Stimulated activated CD8-positive, alpha-beta memory T cell treated with anti-CD3 and anti-CD28 coated beads, Interleukin-15, amount 100 ng/mL, for 48 hours (primary cell): ENCODE measurements around the gene B3GNT7.
"Not testable (repeated sequence)": the region's sequence is repeated elsewhere in the genome, so short reads cannot be mapped to it uniquely, and the experiment has no call there.

ENCODE experiments used
- DNase-seq, 2 donors: peaks; one replicate each; pipeline ENCODE4 v3.0.0-alpha.2; 2020; ENCODE audit warnings: low read depth in 2 of 2

The B3GNT7 gene

DNA sequence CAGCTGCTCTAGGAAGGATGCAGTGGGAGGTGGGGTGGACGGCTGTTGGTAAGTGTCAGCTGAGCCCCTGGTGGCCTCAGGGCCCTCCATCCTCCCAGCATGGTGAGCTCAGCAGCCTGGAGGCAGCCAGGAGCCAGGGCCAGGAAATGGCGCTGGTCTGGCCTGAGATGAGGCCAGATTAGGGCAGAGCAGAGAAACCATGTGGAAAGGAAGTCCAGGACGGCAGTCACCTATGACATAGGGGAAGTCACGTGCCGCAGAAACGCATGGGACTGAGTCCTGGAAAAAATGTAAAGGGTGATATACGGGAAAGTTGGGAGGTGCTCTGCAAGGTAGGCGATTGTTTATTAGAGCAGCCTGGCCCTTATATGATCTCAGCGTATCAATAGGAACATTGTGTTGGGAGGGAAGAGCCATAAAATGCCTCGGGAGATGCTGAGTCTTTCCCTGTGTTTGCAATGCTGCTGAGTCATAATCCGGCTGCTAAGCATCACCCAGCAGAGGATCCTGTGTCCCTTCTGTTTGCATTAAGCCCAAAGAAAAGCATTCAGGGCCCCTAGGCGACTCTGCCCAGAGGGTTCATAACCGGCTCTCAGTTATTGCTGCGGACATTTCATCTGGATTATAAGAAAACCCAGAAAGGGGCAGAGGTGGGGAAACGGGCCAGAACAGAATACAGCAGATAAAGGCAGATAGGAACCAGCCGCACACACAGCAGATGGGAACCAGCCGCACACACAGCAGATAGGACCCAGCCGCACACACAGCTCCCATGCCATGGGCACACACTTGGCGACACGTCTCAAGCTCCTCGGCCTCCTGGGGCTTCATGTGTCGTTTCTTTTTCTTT lies 30.3 kb upstream of the B3GNT7 start:
- DNase-seq: no peak

DNA sequence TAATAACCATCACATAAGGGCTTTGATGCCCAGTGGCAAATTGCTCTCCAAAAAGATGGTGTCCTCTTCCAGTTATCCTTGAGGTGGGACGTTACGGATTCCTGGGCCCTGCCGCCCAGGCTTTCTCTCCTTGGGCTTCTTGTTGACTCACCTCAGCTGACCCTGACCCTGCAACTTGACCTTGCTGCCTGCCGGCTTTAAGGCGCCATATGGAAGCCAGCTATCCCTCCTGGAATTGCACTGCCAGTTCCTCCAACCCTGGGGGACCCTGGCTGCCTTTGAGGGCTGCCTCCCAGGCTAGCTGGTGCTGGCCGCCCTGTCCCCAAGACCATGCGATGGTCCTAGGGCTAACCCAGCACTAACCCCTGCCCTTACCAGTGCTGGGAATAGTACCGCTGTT lies 28.3 kb upstream of the B3GNT7 start:
- no peak for DNase-seq

DNA sequence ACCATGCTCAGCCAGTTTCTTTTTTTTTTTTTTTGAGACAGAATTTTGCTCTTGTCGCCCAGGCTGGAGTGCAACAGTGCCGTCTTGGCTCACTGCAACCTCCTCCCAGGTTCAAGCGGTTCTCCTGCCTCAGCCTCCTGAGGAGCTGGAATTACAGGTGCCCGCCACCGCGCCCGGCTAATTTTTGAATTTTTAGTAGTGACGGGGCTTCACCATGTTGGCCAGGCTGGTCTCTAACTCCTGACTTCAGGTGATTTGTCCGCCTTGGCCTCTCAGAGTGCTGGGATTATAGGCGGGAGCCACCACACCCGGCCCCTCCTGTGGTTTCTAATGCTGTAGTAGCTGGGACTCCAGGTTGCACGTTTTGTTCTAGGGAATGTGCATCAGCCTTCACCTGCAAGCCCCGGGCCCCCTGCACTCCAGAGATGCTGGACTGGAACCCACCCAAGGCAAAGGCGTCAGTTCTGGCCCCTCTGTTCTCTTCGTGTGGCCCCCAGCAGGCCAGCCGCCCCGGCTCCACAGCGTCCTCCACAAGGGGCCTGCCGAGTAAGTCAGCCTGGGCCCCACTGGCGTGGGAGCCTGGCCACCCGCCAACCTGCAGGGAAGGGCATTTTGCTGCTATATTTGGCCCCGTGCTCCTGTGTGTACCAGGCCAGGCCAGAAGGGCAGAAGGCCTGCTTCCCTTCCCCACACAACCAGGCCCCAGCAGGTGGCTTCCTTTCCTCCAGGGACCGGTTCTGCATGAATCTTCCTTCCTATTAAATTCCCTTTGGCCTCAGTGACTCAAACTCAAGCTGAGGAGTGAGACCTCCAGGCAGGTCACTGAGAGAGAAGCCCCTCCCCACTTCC lies 25.7 kb upstream of the B3GNT7 start:
- no peak for DNase-seq

DNA sequence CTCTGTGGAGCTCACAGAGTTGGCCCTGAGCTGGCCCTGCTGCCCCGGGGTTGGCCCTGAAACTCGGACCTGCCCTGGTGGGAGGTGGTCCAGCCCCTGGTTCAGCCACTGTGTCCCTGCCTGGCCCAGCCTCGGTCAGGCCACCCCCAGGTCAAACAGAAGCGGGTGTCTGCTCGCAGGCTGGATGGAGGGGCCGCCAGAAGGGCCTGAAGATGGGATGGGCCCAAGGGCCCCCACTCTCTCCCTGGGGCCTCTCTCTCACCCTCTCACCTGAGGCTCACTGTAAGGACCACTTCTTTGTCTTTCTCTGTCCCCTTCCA lies 25.1 kb upstream of the B3GNT7 start:
- no peak for DNase-seq

DNA sequence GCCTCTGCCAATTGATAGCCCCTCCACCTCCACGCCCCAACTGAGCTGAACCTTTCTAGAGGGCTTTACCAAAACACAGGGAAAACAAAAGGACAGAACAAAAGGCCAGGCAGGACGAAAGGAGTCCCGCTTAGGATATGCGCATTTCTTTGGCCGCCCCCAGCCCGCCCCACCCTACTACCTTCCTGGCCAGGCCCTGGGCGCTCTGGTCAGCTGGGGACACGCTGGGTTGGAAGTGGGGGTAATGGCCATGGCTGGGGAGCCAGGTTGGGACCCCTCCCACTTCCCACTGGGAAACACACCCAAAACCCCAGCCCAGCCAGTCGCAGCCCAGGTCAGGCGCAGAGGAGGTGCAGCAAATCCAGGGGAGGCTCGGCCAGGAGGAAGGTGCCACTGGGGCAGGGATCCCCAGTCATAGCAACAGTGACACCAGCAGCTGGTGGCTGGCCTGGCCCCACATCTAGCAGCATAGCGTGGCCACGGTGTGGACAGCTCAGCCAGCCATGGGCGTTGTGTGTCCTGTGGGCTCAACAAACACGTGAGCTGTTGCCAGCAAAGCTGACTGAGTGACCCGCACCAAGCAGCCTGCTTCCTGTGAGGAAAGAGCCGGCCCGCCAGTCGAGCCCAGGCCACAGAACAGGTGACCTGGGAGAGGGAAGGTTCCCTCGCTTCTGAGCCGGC lies 24.6 kb upstream of the B3GNT7 start:
- no peak for DNase-seq

DNA sequence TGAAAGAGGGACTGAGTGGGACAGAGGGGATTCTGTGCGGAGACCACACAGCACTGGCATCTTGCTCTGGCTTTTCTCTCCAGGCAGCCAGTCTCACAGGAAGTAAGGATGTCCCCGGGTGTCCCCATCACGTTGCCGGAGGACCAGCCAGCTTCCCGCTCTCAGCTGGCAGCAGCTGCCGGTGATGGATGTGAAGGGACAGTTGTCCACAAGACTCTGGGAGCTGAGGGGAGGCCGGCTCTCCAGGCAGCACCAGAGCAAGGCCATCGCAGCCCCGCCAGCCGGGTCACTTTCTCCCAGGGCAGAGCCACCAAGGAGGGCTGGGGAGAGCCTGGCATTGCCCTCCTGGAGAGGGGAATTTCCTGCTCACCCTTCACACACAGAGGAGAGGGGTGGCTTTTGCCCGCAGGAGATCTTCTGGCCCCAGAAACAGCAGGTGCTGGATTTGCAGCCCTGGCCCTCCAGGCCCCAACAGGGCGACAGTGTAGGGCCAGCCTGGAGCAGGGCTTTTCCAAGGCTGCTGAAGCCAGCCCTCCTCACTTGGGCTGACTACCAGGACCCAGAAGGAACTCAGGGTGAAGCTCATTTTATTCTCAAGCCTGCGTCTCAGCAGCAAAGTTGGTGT lies 24.0 kb upstream of the B3GNT7 start:
- no peak for DNase-seq

DNA sequence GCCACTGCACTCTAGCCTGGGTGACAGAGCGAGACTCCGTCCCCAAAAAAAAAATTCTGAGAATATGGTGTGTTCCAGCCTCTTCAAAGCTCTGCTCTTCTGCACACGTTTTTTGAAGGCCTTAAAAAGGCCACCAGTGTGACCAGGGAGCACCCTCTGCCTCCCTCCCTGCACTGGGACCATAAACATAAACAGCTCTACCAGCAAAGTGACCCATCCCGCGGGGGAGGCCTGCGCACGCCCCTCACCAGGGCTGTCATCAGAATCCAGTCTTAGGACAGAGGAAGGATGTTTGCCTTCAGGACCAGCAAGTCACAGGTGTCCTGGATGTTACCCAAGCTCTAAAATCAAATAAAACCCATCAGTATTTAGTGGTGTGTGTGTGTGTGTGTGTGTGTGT lies 23.2 kb upstream of the B3GNT7 start:
- DNase-seq: no peak

DNA sequence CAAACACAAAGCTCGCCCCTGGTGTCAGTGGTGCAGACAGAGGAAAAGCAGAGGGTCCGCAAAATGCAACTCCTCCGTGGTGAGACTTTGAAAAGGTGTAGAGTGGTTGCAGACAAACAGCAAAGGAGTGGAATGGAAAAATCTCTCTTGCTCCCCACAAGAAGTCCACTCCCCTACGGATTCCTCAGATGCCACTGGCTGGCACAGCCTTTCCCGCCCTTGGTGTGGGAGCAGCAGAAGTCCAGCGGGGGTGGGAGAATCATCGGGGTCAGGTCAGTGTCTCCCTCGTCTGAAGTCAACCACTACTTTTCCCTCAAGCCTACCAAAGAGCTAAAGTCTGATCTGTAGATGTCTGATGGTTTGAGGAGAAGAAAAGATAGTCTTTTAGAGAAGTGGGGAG lies 22.3 kb upstream of the B3GNT7 start:
- DNase-seq: no peak

DNA sequence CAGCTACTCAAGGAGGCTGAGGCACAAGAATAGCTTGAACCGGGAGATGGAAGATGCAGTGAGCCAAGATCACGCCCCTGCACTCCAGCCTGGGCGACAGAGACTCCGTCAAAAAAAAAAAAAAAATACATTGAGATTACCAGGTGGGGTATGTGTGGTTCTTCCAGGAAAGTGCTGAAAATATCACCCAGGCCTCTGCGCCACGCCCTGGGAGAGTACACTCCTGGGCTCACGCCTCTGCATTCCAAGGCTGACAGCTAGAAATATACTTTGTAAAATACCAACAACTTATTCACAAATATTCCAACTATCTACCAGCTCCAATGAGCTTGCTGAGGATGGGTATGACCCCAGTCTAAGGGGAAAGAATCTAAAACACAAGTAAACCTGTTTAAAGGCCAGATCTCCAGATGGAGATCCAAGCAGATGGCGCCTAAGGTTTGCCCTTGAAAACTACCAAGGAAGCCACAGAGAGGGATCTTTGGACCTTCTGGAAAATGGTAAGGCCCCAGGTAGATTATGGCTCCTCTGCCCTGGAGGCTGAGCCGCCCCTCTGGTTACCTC lies 21.6 kb upstream of the B3GNT7 start:
- DNase-seq: no peak

DNA sequence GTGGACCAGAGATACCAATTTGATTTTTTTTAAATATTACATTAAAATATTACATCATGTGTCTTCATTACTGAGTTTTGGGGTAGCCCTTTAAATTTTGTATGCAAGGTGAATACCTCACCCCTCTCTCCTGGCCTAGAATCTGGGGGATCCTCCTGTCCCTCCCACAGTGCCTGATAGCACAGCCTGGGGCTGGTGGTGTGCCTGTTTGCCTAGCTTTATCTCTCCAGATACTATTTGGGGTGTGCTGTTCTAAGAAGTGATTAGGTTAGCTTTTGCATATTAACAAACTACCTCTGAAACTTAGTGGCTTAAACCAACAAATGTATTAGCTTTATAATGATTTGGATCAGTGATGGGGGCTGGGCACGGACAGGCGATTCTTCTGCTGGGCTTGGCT lies 20.7 kb upstream of the B3GNT7 start:
- no peak for DNase-seq

DNA sequence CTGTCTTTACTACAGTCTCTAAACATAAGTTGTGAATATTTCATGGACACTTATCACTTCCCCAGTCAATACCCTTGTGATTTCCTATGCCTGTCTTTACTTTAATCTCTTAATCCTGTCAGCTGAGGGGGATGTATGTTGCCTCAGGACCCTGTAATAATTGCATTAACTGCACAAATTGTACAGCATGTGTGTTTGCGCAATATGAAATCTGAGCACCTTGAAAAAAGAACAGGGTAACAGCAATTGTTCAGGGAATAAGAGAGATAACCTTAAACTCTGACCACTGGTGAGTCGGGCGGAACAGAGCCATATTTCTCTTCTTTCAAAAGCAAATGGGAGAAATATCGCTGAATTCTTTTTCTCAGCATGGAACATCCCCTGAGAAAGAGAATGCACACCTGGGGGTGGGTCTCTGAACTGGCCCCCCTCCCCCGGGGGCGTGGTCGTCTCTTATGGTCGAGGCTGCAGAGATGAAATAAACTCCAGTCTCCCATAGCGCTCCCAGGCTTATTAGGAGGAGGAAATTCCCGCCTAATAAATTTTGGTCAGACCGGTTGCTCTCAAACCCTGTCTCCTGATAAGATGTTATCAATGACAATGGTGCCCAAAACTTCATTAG lies 19.4 kb upstream of the B3GNT7 start:
- DNase-seq: not testable (repeated sequence)

DNA sequence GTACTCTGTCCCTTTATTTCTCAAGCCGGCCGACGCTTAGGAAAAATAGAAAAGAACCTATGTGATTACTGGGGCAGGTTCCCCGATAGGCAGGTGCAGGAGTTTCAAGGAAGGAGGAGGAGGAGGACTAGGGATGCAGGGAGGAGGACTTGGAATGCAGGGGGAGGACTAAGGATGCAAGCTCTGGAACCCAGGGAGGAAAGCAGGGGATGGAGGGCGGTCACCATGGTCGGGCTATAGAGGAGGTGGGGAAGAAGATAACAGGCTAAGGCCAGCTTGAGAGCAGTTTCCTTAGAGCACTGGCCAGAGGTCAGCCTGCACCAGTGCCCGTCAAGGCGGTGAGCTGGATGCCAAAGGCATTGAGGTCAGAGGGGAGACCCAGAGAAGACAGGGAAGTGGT lies 18.7 kb upstream of the B3GNT7 start:
- no peak for DNase-seq

DNA sequence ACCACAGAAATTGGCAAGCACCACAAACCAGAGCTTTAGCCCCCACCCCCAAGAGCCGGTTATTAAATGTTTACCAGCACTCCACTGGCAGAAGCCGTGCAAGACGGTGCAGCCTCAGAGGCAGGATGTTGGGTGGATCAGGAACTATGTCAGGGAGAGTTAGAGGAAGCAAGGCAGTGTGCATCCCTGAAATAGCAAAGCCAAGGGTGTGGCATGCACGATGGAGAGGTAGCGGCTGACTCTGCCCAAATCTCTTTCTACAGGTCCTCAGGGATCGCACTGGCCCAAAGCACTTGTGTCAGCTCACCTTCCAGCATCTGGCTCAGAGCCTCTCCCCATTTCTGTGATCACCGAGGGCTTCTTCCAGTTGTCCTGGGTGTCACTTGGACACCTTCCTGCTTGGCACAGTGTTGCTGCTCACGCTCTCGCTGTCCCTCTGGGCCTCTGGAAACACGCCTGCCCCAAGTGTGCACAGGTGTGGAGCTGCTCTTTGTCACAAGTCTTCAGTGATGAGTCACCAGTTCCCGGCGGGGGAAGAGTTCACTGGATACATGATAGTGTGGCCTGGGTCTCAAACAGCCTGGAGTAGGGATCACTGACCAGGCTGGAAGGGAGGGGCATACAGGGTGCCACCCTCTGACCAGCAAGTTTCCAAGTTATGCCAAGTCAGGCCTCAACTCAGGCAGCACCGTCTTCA lies 17.3 kb upstream of the B3GNT7 start:
- no peak for DNase-seq

DNA sequence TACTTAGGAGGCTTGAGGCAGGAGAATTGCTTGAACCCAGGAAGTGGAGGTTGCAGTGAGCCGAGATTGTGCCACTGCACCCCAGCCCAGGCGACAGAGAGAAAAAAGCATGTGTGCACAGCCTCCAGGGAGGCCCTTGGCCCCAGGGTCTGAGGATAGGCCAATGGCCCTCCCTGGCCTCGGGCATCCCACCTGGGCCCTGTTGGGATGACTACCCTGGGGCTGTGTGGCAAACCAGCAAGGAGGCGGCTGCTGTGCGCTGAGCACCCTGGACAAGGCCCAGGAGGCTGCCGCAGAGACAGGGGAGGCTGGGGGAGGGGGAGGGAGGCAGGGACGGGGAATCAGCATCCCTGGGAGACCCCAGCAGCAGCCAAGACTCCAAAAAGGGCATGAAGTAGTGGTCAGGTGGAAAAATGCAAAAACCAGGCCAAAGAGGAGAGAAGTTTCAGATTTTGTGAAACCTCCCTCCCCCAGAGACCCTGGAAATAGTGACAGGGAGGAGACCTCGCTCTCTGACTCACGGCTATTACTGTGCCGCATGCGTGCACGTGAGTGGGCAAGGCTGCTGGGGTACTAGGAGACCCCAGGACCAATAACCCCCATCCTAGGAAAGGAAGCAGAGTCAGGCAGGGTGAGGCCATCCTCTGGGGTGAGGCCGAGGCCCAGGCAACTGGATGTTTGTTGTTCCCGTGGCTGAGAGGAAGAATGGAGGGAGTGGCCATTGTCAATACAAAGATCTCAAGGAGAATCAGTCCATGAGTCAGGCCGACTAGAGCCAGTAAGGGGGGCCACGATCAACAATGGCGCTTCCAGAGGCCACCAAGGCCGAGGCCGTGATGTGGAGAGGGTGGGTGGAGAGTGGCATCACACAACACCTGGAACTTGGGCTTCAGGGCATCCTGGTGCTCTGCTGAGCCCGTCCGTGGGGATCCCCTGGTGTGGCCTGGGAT lies 16.0 kb upstream of the B3GNT7 start:
- DNase-seq: no peak

DNA sequence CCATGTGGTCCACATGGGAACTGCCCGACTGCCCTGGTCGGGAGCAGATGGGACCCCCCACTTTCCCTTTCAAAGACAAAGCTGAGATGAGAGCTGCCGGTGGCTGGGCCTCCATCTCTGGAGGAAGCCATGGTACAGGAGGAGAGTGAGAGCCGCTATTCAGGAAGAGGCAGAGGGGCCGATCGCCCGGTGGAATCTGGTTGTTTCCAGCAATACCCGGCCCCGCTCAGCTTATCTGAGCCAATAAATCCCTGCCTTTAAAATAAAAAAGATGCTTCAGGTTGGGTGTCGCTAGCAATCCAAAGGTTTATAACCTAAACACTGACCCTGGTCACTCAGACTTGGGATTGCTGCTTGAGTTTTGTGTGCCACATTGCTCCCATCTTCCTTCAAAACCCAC lies 15.2 kb upstream of the B3GNT7 start:
- DNase-seq: no peak

DNA sequence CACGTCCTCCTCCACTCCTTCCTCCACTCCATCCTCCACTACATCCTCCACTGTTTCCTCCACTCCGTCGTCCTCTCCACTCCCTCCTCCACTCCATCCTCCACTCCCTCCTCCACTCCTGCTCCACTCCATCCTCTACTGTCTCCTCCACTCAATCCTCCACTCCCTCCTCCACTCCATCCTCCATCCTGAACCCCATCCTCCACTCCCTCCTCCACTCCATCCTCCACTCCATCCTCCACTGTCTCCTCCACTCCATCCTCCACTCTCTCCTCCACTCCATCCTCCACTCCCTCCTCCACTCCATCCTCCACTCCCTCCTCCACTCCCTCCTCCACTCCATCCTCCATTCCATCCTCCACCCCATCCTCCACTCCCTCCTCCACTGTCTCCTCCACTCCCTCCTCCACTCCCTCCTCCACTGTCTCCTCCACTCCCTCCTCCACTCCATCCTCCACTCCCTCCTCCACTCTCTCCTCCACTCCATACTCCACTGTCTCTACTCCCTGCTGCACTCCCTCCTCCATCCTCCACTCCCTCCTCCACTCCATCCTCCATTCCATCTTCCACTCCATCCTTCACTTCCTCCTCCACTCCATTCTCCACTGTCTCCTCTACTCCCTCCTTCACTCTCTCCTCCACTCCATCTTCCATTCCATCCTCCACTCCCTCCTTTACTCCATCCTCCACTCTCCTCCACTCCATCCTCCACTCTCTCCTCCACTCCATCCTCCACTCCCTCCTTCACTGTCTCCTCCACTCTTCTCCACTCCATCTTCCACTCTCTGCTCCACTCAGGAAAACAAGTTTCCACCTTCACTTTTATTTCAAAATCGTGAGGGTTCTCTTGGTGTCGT lies 14.3 kb upstream of the B3GNT7 start:
- no peak for DNase-seq

DNA sequence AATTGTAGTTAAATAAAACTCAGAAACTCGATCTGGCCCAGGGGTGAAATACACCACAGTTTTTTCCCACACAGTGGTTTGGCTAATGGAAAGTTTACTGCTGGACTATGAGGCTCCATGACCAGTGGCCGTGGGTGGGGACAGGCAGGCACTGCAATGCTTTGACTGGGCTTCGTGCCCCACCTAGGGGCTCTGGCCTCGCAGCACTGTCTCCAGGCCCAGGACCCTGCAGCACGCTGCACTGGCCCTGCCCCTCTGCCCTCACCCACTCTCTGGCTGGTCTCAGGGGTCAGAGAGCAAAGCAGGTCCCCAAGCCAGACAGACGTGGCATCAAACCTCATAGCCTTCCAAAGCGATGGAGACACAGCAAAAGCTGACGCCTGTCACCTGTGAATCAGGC lies 13.4 kb upstream of the B3GNT7 start:
- no peak for DNase-seq

DNA sequence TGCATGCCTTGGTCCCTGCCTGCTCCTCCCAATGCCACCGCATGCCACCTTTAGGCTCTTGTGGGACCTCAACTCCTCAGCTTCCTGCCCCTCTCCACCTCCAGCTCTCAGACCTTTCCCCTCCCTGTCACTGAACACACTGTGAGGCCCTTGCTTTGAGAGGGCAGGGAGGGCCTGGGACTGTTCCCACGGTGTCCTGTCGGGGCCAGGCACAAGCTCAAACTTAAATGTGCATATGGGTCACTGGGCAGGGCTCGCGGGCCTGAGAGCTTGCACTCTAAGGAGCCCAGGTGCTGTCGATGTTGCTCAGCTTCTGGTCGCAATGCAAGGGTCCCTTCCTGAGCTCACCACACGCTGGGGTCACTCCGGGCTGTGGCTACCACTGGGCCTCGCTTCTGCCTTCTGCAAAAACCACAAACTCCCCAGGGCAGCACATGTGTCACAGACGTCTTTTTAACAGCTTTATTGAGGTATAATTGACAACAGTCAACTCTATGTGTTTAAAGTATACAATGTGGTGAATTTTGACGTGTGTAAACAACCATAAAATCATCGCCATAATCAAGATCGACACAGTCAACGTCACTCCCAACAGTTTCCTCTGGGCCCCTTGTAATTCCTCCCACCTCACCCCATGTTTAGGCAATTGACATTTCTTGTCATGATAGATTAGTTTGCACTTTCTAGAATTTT lies 11.9 kb upstream of the B3GNT7 start:
- DNase-seq: no peak
